ENCODE results near the gene ZNF365.

GRCh38 chr10:62390497-62391176 is 16.5 kb downstream of the ZNF365 start:
- TF ChIP-seq POLR2A (IDR thresholded peaks at IDR 0.05) (no peak), CTCF (IDR thresholded peaks at IDR 0.05) (no peak)
